GM21515 (cell line): ENCODE measurements around the gene TMOD1.

Experiments
- ATAC-seq: cut with Tn5 transposase; IDR thresholded peaks from one replicate; pipeline ENCODE4 v1.9.1; 2021; ENCODE audit not compliant: unreplicated experiment

Gene TMOD1

DNA sequence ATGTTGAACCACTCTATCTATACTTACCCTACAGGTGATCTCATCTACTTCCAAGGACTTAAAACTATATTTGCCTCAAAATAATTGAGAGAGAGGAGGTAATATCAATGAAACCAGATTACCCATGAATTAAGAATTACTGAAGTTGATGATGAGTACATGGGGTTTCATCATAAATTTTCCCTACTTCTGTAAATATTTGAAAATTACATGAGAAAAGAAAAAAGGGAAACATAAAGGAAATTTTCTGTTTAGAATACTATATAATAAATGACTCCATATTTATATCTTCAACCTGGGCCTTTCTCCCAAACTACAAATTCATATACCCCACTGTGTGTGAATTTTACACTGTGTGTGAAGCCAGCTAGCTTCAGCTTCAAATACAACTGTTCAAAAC lies 129.1 kb downstream of the TMOD1 start:
- ATAC-seq, result no peak

DNA sequence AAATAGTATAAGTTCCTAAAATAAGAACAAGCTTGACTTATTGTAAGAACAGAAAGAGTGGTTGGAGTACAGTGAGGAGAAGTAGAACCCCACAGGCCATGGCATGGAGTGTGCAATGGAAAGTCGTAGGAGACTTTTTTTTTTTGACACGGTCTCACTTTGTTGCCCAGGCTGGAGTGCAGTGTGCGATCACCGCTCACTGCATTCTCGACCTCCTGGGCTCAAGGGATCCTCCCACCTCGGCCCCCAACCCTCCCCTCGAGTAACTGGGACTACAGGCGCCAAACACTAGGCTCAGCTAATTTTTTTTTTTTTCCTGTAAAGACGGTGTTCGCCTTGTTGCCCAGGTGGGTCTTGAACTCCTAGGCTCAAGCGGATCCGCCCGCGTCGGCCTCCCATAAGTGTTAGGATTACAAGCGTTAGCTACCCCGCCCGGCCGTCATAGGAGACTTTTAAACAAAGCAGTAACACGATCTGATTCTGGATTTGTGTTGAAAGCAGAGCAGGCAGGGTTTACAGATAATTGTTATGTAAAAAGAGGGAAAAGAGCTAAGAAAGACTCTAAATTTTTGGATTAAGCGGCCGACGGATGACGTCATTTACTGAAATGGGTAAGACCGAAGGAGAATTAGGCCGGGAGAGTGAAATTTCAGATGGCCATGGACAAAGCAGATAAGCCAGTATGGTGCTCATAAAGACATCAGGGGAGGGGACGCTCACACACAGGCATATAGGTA lies 130.9 kb downstream of the TMOD1 start:
- peak; percentile 13 for ATAC-seq

DNA sequence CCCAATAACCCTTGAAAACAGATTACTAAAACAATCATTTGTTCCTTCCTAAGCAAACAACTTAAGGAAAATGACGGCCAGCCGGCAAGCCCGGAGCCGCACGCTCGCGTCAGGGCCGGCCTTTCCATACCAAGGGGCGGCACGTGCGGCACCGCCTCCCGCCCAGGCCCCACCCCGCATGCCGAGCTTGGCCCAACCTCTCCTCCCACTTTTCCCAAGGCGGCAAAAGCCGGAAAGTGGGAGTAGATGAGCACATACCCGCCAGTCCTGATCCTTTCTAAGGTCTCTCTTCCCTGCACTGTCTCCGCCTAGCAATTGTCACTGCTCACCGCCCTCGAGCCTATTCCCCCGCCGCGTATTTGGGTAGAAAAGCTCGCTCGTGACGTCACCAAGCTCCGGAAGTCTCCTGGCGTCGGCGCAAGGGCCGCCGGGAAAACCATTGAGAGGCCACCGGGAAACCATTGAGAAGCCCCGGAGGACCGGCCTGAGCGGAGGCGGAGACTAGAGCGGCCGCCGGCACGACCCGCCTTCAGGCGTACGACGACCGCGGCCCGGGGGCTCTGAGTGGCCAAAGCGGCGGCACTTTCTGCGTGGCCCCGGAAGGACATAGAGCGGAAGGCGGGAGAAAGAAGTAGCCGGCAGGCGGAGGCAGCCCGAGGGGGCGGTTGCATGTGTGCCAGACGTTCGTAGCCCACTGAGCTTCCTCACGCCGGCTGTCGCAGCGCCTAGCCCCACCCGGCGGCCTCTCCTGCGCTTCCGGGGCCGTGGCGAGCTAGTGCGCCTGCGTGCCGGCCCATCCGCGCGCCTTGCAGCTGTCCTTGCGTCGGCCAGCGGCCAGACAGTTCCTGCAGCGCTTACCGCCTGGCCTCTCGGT lies 131.8 kb downstream of the TMOD1 start, which contains the start of the genes NCBP1 and TSTD2:
TSS of gene NCBP1 (plus strand) at position 837 of the 874 bp plus-strand sequence. CDS start 61 bp downstream, outside the sequence.
TSS of gene TSTD2 (minus strand) at position 384 of the 874 bp plus-strand sequence. CDS start 5,806 bp downstream, outside the sequence.
- peak; percentile 78 for ATAC-seq

DNA sequence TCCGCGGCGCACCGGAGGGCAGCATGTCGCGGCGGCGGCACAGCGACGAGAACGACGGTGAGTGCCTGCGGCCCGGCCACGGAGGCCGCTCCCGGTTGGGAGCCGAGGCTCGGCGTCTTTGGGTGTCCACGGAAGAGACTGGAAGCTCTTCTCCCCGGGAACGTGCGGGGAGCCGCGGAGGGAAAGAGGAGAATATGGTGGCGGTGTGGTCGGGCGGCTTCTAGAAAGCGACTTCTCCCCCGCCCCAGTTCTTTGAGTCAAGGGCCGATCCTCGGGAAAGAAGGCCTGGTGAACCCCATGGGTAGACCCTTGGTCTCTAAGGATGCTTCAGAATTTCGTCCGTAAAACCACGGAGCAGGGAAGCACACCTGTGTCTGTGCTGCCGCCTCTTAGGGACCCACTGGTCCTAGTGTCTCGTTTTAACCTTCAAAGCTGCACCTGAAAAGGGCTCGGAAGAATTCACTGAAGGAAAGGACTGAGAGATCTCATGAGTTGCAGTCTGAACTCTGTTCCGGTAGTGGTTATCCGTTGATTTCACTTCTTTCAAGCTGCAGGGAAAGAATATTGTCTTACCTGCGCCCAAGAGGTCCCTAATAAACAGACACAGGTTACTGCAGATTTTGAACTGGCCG lies 132.5 kb downstream of the TMOD1 start:
- ATAC-seq, result peak; percentile 5

DNA sequence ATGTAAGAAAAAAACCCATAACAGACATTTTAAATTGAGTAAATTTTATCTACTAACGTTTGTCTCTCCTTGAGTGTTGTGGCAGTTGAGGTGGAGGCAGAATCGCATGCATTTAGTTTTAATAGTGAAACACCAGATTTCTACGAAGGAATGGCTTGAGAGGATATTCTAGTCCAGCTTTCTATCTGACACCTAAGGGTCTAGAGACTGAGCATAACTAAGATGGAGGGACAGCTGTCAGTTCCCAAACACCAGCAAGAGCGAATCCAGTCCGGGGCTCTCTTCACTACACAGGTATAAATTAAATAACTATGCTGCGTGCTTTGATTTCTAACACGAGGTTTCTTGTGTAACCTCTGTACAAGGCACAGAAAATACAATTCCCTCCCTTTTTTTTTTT lies 133.6 kb downstream of the TMOD1 start:
- no peak for ATAC-seq

DNA sequence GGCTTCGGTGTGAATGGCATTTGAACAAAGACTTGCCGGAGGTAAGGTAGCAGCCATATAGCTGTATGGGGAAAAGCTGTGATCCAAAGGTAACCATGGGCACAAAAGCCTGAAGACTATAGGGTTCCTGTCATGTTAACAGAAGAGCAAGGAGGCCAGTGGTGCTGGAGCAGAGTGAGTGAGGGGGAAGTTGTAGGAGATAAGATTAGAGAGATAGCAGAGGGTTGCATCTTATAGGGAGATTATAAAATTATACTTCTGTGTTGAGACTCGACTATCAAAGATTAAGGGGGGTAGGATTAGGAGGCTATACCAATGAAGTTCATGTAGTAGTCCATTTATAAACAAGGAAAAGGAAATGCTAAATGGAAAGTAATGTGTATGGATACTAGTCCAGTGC lies 135.4 kb downstream of the TMOD1 start:
- no peak for ATAC-seq

DNA sequence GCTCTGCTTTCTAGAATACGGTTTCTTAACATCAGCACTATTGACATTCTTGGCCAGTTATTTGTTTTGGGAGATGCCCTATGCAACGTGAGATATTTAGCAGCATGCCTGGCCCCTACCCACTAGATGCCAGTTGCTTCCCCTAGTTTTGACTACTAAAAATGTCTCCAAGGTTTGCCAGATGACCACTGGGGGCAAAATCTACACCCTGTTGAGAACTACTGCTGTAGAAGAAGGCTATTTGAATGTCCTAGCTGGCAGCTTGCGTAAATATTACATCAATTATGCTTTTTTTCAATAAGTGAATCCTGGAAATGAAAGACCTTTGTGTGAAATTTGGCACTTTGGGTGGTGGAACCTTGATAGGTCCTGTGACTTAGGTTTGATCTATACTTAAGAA lies 137.2 kb downstream of the TMOD1 start:
- no peak for ATAC-seq

DNA sequence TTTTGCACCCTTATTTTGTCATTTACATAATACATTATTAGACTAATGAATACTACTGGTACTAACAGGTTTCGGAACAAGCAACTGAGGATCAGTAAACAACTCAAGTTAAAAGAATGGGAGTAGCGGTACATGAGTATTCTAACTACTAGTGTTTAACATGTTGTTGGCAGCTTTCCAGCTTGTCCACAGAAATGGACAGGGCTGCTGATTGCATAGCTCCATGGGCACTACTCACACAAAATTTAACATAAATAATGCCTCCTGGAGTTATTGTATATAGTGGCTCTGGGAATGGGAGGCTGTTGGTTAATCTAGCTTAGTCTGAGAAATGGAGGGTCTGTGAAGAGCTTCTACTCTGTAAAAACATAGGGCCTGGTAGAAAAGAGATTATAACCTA lies 138.9 kb downstream of the TMOD1 start:
- no peak for ATAC-seq

DNA sequence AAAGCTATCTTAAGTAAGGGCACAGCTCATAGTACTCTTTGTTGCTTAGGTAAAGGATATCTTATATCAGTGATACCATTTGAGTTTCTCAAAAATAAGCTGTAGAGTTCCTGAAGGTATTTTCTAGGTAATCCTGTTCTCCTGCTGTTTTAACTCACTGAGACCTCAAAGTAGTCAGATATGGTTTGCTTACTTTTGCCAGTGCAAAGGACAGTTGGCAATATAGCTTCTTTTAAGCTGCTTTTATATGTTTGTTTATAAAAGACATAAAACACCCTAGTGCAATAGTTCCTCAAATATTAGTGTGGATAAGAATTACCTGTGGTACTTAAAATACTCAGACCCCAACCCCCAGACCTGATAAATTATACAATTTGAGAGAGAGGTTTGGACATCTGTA lies 144.3 kb downstream of the TMOD1 start:
- ATAC-seq, result no peak

DNA sequence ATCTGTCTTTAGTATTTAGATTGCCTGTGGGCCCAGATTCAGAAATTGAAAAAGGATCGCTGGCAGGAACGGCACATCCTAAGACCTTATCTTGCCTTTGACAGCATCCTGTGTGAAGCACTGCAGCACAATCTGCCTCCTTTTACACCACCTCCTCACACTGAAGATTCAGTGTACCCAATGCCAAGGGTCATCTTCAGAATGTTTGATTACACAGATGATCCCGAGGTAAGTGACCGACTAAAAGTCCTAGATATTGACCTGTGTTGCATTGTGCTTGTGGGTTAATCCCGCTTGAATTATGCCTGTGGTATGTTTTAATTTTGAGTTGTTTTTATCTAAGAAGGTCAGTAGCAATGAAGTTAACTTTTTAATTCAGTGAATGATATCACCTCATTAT lies 146.5 kb downstream of the TMOD1 start:
- no peak for ATAC-seq
